Activated CD4-positive, alpha-beta memory T cell treated with anti-CD3 and anti-CD28 coated beads for 36 hours (primary cell): ENCODE results near the gene ZNF280C. TPM values are rescaled to one million over a fixed set of nuclear protein-coding genes. Genes with fewer than 3 reads are reported as not detected.
A peak's percentile ranks its signal among the peaks of the same experiment; 100 is the strongest.
"Not testable (repeated sequence)": the region's sequence is repeated elsewhere in the genome, so short reads cannot be mapped to it uniquely, and the experiment has no call there.

Experiments
- CTCF ChIA-PET: fragments of 350-600 bp; sonication (Branson Sonifier 250); formaldehyde crosslinking; loops from one replicate; lab custom pipeline; 2021; ENCODE audit warnings: antibody characterized with exemption, inconsistent platforms; lab: Charles Lee
- POLR2A ChIA-PET: fragments of 350-600 bp; sonication (Branson Sonifier 250); formaldehyde crosslinking; loops from one replicate; lab custom pipeline; 2021; ENCODE audit warnings: antibody characterized with exemption; lab: Charles Lee
- DNase-seq: peaks from one replicate; pipeline ENCODE4 v3.0.0-alpha.2; 2020
- H3K27ac Mint-ChIP-seq: one replicate; pipeline ENCODE4 v1.8.0; 2021; ENCODE audit warnings: mixed read lengths
- H3K27me3 Mint-ChIP-seq: one replicate; pipeline ENCODE4 v1.8.0; 2021; ENCODE audit warnings: mixed read lengths
- H3K36me3 Mint-ChIP-seq: one replicate; pipeline ENCODE4 v1.8.0; 2021; ENCODE audit warnings: mixed read lengths
- H3K4me1 Mint-ChIP-seq: one replicate; pipeline ENCODE4 v1.8.0; 2021; ENCODE audit warnings: low read depth, mixed read lengths
- H3K4me3 Mint-ChIP-seq: one replicate; pipeline ENCODE4 v1.8.0; 2021; ENCODE audit warnings: mild to moderate bottlenecking, mixed read lengths
- H3K9me3 Mint-ChIP-seq: one replicate; pipeline ENCODE4 v1.8.0; 2021; ENCODE audit warnings: mixed read lengths
- intact Hi-C: fragments of 100-400 bp; cut with micrococcal nuclease; formaldehyde crosslinking; loops from one replicate; pipeline ENCODE4 v1.15.1; 2023
- total RNA-seq, 2 experiments: library from RNA; stranded (reverse); gene quantifications; one replicate each; pipeline ENCODE4 v1.2.3, GENCODE V29; 2021

ZNF280C gene
- total RNA-seq, 2 experiments from 2014 or later: 5.3 to 5.8 TPM

DNA sequence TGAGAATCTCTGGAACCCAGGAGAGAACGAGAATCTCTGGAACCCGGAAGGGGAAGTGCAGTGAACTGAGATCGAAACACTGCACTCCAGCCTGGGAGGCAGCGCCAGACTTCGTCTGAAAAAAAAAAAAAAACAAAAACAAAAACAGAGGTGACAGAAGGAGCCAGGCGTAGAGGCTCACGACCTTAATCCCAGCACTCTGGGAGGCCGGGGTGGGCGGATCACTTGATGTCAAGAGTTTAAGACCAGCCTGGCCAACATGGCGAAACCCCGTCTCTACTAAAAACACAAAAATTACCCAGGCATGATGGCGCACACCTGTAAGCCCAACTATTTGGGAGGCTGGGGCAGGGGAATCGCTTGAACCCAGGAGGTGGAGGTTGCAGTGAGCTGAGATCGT, 17.0 kb downstream of the ZNF280C start:
- Mint-ChIP-seq H3K4me3 (no peak overlapping the region), H3K27me3 (no peaks in the 10 kb centered on the region), H3K4me1 (peaks cover 24% of the 10 kb centered on the region), H3K9me3 (no peaks in the 10 kb centered on the region), H3K27ac (no peak overlapping the region), H3K36me3 (peaks cover 2% of the 10 kb centered on the region)
- DNase-seq: no peak
- POLR2A ChIA-PET: no interaction called here
- intact Hi-C loops: no loop called here
- CTCF ChIA-PET: no interaction called here

- Mint-ChIP-seq H3K27ac (no peak overlapping the region), H3K4me1 (peaks cover 12% of the 10 kb centered on the region), H3K9me3 (no peaks in the 10 kb centered on the region), H3K27me3 (no peaks in the 10 kb centered on the region), H3K36me3 (peaks cover 2% of the 10 kb centered on the region), H3K4me3 (no peak overlapping the region)
- DNase-seq: no peak
- CTCF ChIA-PET: no interaction called here
- intact Hi-C loops: no loop called here
- POLR2A ChIA-PET: no interaction called here
Observed at GRCh38 chrX:130247996-130248395, 20.7 kb downstream of the ZNF280C start.

GRCh38 chrX:130246084-130246483, 22.6 kb downstream of the ZNF280C start:
- Mint-ChIP-seq H3K27me3 (no peaks in the 10 kb centered on the region), H3K4me1 (peaks cover 8% of the 10 kb centered on the region), H3K9me3 (no peaks in the 10 kb centered on the region), H3K27ac (no peak overlapping the region), H3K36me3 (peaks cover 2% of the 10 kb centered on the region), H3K4me3 (no peak overlapping the region)
- ChIA-PET CTCF (no interaction called here), POLR2A (no interaction called here)
- DNase-seq: no peak
- intact Hi-C loops: no loop called here

DNA sequence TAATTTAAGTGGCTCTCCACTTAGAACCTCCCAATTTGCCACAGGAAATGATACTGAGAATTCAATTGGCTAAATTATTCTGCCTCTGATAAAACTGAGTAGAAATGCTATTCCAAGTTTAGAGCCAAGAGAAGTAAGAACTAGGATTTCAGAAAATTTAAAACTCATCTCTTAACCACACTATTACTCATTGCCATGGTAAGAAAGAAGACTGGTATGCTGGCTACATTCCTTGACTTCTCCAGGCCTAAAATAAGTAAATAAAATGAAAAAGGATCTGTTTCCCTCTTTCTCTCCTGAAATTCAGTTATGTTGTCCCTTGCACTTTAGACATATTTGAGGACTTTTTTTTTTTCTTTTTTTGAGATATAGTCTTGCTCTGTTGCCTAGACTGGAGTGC, 23.3 kb downstream of the ZNF280C start:
- Mint-ChIP-seq H3K4me1 (peaks cover 7% of the 10 kb centered on the region), H3K27ac (no peak overlapping the region), H3K9me3 (no peaks in the 10 kb centered on the region), H3K36me3 (peaks cover 2% of the 10 kb centered on the region), H3K27me3 (no peaks in the 10 kb centered on the region), H3K4me3 (no peak overlapping the region)
- POLR2A ChIA-PET: no interaction called here
- intact Hi-C loops: no loop called here
- CTCF ChIA-PET: no interaction called here
- no peak for DNase-seq

DNA sequence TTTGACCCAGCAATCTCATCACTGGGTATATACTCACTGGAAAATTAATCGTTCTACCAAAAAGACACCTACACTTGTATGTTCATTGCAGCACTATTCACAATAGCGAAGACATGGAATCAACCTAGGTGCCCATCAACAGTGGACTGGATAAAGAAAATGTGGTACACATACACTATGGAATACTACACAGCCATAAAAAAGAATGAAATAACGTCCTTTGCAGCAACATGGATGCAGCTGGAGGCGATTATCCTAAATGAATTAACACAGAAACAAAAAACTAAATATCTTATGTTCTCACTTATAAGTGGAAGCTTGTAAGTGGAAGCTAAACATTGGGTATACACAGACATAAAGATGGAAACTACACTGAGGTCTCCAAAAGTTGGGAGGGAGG, 37.5 kb downstream of the ZNF280C start:
- H3K36me3 Mint-ChIP-seq: peaks cover 17% of the 10 kb centered on the region
- CTCF ChIA-PET, intact Hi-C loops, H3K27ac Mint-ChIP-seq, DNase-seq, POLR2A ChIA-PET, H3K27me3 Mint-ChIP-seq, H3K4me1 Mint-ChIP-seq, H3K9me3 Mint-ChIP-seq, H3K4me3 Mint-ChIP-seq: not testable (repeated sequence)

- H3K4me3 Mint-ChIP-seq: no peak overlapping the region
- H3K27ac Mint-ChIP-seq: no peak overlapping the region
- intact Hi-C loops: no loop called here
- ChIA-PET POLR2A (no interaction called here), CTCF (interaction anchor here (1.5 kb wide), 1 partner anchor 201 kb away, joined by 3 read pairs; no protein-coding TSS in a partner anchor)
- no peaks in the 10 kb centered on the region for H3K27me3 Mint-ChIP-seq
- no peaks in the 10 kb centered on the region for H3K4me1 Mint-ChIP-seq
- peaks cover 14% of the 10 kb centered on the region for H3K36me3 Mint-ChIP-seq
- no peaks in the 10 kb centered on the region for H3K9me3 Mint-ChIP-seq
- no peak for DNase-seq
Observed at GRCh38 chrX:130228871-130229270, 39.8 kb downstream of the ZNF280C start.

DNA sequence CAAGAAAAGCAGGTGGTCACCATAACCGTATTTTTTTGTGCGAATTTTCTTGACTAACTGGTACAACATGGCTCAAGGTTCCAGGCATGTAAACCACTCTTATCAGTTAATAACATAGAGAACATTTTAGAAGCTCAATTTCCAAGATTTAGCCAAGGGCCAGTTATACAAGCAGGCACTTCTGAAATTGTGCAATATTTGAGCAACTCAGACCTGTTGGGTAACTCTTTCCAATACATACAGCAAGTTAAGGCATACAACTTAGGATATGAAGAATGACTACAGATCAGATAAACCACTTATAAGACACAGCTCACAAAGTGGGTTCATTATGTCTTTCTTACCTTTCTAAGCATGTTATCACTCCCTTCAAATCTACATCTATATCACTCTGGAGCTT, 43.9 kb downstream of the ZNF280C start:
- Mint-ChIP-seq H3K27ac (no peak overlapping the region), H3K27me3 (no peaks in the 10 kb centered on the region), H3K4me1 (no peaks in the 10 kb centered on the region), H3K36me3 (peaks cover 6% of the 10 kb centered on the region), H3K9me3 (no peaks in the 10 kb centered on the region), H3K4me3 (no peak overlapping the region)
- DNase-seq: no peak
- POLR2A ChIA-PET: no interaction called here
- intact Hi-C loops: no loop called here
- CTCF ChIA-PET: no interaction called here

- ChIA-PET POLR2A (no interaction called here), CTCF (no interaction called here)
- H3K9me3 Mint-ChIP-seq: no peaks in the 10 kb centered on the region
- no peak overlapping the region for H3K4me3 Mint-ChIP-seq
- DNase-seq: no peak
- H3K36me3 Mint-ChIP-seq: peaks cover 21% of the 10 kb centered on the region
- no peak overlapping the region for H3K27ac Mint-ChIP-seq
- intact Hi-C loops: no loop called here
- no peaks in the 10 kb centered on the region for H3K27me3 Mint-ChIP-seq
- H3K4me1 Mint-ChIP-seq: peaks cover 23% of the 10 kb centered on the region
Observed at GRCh38 chrX:130216320-130216719, 52.4 kb downstream of the ZNF280C start.

- H3K36me3 Mint-ChIP-seq: peaks cover 21% of the 10 kb centered on the region
- H3K4me1 Mint-ChIP-seq: peaks cover 27% of the 10 kb centered on the region
- no peaks in the 10 kb centered on the region for H3K9me3 Mint-ChIP-seq
- intact Hi-C loops: loop anchor here (5.0 kb wide), 1 partner anchor 41 kb away; the partner anchor contains the start of gene RAB33A
- CTCF ChIA-PET: no interaction called here
- no peak overlapping the region for H3K4me3 Mint-ChIP-seq
- POLR2A ChIA-PET: interaction anchor here (2.3 kb wide), 1 partner anchor 51 kb away, joined by 7 read pairs; no protein-coding TSS in a partner anchor
- H3K27me3 Mint-ChIP-seq: no peaks in the 10 kb centered on the region
- no peak for DNase-seq
- H3K27ac Mint-ChIP-seq: peak overlapping the region; percentile 97
Observed at GRCh38 chrX:130213376-130213775, 55.3 kb downstream of the ZNF280C start.

- CTCF ChIA-PET: no interaction called here
- H3K4me3 Mint-ChIP-seq: peak overlapping the region; percentile 63
- intact Hi-C loops: loop anchor here (1.0 to 5.0 kb wide), 3 partner anchors 40 to 56 kb away; partner anchors contain the start of genes RAB33A and ZNF280C
- no peaks in the 10 kb centered on the region for H3K27me3 Mint-ChIP-seq
- POLR2A ChIA-PET: interaction anchor here (2.2 to 2.3 kb wide), 2 partner anchors 42 to 52 kb away, joined by 6 to 7 read pairs; no protein-coding TSS in a partner anchor
- H3K27ac Mint-ChIP-seq: peak overlapping the region; percentile 97
- no peaks in the 10 kb centered on the region for H3K9me3 Mint-ChIP-seq
- peaks cover 21% of the 10 kb centered on the region for H3K36me3 Mint-ChIP-seq
- peaks cover 27% of the 10 kb centered on the region for H3K4me1 Mint-ChIP-seq
- DNase-seq: peak; percentile 28
Observed at GRCh38 chrX:130212371-130212770, 56.3 kb downstream of the ZNF280C start.

- POLR2A ChIA-PET: interaction anchor here (2.2 to 2.3 kb wide), 2 partner anchors 41 to 53 kb away, joined by 6 to 7 read pairs; no protein-coding TSS in a partner anchor
- Mint-ChIP-seq H3K9me3 (no peaks in the 10 kb centered on the region), H3K27ac (peak overlapping the region; percentile 97), H3K4me1 (peaks cover 27% of the 10 kb centered on the region), H3K4me3 (peak overlapping the region; percentile 24), H3K36me3 (peaks cover 21% of the 10 kb centered on the region), H3K27me3 (no peaks in the 10 kb centered on the region)
- CTCF ChIA-PET: interaction anchor here (1.1 to 1.4 kb wide), 2 partner anchors 91 to 132 kb away, joined by 3 read pairs; no protein-coding TSS in a partner anchor
- DNase-seq: peak; percentile 10
- intact Hi-C loops: loop anchor here (1.0 to 5.0 kb wide), 3 partner anchors 39 to 57 kb away; partner anchors contain the start of genes RAB33A and ZNF280C
Observed at GRCh38 chrX:130211415-130212186, 57.1 kb downstream of the ZNF280C start.

GRCh38 chrX:130204647-130205046, 64.1 kb downstream of the ZNF280C start:
- H3K27ac Mint-ChIP-seq: no peak overlapping the region

More at GRCh38 chrX:130204647-130205046, 64.1 kb downstream of the ZNF280C start:
- ChIA-PET POLR2A (no interaction called here), CTCF (no interaction called here)
- H3K4me3 Mint-ChIP-seq: no peak overlapping the region
- intact Hi-C loops: no loop called here
- H3K27me3 Mint-ChIP-seq: no peaks in the 10 kb centered on the region
- no peak for DNase-seq
- H3K36me3 Mint-ChIP-seq: peaks cover 6% of the 10 kb centered on the region
- no peaks in the 10 kb centered on the region for H3K4me1 Mint-ChIP-seq
- H3K9me3 Mint-ChIP-seq: no peaks in the 10 kb centered on the region
